ENCODE results near the gene DLG5.

The DLG5 gene

DNA sequence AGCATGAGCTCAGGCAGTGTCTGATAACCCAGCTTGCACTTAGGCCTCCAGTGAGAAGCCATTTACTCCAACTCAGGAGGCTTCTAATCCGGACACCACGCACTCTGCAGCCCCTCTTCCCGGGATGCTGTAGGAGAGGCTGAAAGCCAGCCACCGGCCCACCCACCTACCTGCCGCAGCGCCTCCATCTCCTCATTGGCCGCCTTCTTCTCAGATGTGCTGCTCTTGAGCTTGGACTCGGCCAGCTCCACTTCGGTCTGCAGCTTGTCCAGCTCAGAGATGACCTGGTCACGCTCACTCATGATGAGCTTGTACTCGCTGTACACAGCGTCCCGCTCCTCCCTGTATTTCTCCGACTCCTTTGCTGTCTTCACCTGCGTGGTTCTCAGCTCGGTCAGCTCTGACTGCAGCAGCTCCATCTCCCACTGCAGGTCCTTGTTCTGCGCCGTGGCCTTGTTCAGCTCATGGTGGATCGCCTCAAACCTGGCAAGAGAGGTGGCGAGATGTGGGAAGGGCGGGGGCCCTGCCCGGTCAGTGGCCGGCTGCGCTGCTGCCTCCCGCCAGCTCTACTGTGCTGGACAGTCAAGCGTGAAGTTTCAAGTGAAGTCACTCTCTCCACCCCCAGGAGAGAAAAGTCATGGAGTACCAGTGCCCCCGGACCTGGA, 84.7 kb downstream of the DLG5 start:
- no peak for DNase-seq (ENCODE audit: low read depth)

DNA sequence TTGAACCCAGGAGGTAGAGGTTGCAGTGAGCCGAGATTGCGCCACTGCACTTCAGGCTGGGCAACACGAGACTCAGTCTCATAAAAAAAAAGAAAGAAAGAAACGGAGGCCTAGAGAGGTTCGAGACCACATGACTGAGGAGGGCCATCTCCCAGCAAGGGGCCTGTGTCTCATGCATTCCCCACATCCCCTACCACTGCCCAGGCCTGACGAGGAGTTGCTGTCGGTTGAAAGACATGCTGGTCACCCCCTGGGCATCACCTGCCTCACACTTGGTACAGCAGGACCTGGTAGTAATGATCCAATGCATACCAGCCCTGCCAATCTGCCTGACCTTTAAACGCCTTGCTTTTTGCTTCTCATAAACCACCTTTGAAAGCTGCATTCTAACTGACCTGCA, 85.9 kb downstream of the DLG5 start:
- DNase-seq (ENCODE audit: low read depth): no peak

DNA sequence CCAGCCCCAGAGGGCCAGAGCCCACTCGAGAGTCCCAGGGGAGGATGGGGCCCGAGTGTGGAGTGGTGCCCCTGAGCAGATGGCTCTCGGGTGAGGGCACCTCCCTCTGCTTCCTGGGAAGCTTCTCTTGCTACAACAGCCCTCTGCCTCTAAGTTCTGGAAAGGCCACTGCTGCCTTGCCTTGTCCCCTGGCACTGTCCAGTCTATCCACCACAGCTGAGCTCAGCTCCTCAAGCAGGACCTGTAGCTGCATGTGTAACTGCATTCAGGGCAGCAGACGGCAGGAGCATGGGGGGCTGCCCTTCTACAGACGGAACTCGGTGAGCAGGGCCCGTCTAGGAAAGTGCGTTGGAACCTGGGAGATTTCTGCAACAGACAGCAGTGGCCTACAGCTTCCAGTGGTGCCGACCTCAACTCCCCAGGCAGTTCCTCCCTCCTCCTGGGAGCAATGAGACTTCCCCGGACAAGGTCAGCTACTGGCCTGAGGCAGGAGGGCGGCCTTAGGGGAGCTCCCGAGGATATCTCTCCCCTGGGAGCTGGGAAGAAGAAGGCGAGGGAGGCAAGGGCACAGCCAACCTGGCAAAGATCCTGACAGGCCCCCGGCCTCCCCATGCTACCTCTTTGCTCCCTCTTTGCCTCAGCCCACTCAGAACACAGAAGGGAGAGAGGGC, 88.5 kb downstream of the DLG5 start:
- no peak for DNase-seq (ENCODE audit: low read depth)

DNA sequence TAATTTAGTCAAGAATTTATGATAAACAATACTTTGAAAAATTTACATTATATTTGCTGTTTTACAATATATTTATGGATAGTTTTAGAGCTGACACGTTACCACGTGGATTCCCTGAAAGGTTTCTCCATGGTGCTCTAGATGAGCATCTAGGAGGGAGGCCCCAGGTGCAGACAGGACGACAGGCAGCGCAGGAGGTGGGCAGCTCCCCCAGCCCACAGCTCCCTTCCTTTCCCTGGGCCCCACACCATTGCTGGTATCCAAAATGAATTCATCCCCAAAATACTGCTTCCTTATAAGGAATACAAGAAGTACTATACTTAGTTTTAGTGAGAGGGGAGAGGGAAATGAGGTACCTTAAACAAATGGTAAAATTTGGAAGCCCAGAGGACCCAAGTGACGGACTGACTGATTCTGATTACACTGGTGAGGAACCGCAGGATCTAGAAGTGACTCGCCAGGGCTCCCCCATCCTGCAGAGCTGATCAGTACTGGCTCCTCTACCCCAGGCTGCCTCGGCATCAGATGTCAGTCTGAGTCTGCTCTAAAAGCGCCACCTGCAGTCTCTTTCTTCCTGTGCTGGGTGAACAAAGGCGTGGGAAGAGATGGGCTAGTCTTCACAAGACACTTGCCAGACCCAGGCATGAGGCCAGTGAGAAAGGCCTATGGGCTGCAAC, 89.2 kb downstream of the DLG5 start:
- DNase-seq (ENCODE audit: low read depth): peak; percentile 29

DNA sequence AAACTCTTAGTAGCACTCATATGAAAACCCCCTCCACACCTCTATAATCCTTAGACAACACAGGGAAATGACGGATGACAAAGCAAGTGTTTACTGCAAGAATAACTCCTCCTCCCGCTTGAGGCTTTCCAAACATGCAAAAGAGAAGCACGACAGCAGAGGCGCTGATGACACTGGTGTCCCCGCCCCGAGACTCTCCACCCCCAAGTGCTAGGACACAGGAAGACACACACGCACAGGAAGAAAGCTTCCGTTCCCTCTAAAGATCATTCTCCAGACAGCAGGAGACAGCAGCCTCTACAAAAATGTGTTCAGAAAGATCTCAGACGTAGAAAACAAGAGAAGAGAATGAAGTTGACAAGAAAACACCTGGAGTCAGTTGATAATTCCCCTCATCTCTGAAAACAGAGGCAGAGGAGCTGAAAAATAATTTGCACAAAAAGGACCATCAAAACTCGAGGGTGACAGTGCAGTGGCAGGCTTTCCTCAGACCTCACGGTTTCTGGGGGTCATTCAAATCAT, 90.2 kb downstream of the DLG5 start:
- peak; percentile 36 for DNase-seq (ENCODE audit: low read depth)

DNA sequence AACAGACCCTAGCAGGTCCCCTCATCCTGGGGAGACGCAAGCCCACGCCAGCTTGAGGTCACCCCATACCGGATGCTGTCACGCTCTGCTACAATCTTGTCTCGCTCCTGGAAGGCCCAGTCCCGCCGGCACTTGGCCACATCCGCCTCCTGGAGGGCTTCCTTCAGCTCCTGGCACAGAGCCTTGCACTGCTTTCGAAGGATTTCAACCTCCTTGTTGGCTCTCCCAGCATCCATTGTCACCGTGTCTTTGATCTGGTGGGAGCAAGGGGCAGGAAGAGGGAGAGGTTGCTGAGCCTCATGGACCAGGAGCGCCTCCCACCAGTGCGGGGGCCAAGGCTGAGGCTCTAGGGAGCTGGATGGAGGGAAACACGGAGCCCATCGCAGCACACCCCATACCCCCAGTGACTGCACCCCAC, 90.9 kb downstream of the DLG5 start:
- no peak for DNase-seq (ENCODE audit: low read depth)

DNA sequence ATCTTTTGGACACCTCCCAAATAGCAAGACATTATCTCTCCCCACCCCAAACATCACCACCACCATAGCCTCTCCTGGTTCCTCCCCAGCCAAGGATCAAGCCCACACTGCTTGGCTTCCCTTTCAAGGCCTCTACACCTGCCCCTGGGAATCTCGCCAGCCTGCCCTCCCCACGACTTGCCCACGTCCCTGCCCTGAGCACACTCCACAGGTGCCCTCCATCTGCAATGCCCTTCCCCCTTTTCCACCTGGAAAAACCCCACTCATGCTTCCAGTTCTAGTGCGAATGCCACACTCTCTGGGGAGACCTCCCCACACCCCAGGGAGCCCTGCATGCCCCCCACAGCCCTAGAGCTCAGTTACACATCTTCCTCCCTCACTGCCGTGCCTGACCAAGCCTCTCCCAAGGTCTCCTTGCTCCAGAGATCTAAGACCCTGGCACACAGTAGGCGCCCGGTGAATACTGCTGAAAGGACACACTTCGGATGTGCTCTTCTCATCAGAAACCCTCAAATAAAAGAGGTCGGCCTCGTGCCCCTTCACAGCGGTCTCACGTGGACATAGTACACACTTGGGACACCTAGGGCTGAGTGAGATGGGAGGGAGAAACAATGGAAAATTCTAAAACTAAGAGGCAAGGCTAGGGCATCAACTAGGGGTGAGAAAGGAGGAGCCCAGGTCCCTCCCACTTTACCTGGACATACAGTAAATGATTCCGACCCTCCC, 91.4 kb downstream of the DLG5 start:
- DNase-seq (ENCODE audit: low read depth): no peak

DNA sequence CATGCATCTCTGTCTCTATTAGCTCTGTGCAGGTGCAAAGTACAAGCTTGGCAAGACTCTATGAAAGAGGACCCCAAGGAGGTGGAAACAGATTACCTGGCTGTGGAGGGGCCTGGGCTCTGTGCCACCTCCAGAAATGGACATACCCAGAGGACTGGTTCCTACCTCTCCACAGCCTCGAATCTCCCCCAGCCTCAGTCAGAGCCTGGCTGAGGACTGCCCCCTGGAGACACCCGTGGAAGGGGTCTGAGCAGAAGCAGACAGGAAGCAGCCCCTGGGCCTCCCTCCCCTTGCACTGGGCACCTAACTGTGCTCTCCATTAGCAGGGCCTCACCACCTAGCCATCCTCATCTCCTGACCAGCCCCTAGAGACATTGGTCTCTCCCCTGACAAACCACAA, 92.0 kb downstream of the DLG5 start:
- DNase-seq (ENCODE audit: low read depth): no peak

DNA sequence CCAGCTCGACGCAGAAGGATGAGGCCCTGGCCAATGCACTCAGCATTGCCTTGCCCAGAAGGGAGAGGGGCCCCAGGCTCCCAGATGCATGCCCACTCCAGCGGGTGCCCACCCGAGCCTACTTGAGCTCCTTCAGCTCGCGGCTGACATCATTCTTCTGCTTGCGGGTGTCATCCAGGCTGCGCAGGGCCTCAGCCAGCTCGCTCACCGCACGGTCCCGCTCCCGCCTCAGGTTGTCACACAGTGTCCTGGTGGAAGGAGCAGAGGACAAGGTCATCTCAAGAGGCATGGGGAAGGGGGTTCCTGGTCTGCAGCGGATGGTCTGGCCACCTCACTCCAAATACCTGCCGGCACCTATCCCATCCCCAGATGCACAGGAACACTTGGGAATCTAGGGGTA, 92.8 kb downstream of the DLG5 start:
- no peak for DNase-seq (ENCODE audit: low read depth)

DNA sequence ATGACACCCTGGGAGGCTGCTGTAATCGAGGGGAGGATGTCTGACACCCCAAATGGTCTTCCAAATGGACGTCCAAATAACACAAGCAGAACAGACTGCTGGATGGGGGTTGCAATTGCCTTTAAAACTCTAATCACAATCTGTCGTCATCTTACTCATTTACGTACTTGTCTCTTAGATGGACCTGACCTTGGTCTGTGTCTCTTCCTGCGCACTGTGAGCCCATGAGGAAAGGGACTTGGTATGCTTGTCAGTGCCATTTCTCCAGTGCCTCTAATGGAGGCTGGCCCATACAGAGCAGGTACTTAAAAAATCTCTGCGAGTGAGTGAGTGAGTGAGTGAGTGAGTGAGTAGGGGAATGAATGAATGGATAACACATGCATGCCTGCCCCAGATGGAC, 93.3 kb downstream of the DLG5 start:
- DNase-seq (ENCODE audit: low read depth): no peak

DNA sequence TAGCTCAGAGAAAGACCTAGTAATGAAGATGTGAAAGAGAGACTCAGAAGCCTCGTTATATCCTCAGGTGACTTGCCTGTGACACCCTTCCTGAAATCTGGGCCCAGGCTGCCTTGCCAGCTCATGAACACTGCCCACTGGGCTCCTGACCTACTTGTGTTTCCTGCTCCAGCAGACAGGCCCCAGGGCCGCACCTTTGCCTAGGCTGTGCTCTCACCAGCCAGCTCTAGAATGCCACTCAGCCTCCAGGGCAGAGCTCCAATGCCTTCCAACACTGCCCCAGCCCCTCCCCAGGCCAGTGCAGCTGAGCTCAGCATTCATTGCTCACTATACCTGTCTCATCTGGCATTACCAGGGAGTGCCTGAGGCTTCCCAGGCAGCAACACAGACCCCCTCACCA, 94.3 kb downstream of the DLG5 start:
- DNase-seq (ENCODE audit: low read depth): no peak

DNA sequence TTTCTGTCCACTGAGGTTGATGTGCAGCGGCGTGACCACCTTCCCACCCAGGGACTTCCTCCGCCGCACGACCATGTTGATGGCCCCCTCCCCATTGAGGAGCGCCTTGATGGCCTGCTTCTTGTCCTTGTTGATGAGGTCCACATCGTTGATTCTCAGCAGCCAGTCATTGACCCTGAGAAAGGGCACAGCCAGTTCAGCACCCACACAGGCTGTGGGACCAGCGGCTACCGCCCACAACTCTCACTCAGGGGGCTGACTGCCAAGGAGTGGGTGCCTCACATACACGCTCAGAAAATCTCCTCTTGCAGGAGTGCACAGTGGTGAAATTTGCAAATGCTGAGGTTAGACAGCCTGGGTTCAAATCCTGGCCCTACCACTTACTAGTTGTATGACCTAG, 97.2 kb downstream of the DLG5 start:
- DNase-seq (ENCODE audit: low read depth): no peak

DNA sequence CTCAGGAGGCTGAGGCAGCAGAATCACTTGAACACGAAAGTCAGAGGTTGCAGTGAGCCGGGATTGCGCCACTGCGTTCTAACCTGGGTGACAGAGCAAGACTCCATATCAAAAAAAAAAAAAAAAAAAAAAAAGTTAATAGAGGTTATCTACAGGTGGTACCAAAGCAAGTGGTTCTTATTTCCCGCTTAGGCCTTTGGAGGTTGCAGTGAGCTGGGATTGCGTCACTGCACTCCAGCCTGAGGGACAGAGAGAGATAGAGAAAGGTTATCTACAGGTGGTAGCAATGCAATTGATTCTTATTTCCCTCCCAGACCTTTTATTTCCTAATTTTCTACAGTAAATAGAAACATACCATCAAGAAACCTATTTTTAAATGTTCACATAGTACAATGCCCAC, 98.2 kb downstream of the DLG5 start:
- DNase-seq (ENCODE audit: low read depth): no peak

DNA sequence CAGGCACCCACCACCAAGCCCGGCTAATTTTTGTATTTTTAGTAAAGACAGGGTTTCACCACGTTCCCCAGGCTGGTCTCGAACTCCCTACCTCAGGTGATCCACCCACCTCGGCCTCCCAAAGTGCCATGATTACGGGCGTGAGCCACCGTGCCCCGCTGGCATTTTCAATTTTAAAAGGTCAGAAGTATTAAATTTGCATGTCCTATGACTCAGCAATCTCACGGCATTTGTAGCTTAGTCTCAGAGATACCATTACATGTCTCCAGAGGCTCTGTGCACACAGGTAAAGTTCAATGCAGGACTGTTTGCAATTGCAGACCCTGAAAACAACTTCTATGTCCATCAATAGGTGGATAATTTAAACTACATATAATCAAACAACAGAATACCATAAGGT, 99.2 kb downstream of the DLG5 start:
- no peak for DNase-seq (ENCODE audit: low read depth)

DNA sequence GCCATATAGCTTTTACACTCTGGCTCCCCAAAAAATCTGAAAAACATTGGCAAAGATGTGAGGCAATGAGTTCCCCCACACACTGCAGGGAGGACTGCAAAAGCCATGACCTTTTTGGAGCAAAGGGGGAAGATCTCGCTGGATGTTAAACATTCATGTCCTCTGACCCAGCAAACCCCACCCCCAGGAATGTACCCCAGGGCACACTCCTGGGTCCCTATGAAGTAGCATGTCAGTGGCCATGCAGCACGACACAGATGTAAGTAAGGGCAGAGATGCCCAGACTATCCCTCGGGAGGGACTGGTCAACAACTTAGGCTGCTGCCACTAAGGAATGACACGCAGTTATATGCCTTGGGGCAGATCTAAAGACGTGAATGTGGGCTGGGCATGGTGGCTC, 100.6 kb downstream of the DLG5 start:
- DNase-seq (ENCODE audit: low read depth): no peak

DNA sequence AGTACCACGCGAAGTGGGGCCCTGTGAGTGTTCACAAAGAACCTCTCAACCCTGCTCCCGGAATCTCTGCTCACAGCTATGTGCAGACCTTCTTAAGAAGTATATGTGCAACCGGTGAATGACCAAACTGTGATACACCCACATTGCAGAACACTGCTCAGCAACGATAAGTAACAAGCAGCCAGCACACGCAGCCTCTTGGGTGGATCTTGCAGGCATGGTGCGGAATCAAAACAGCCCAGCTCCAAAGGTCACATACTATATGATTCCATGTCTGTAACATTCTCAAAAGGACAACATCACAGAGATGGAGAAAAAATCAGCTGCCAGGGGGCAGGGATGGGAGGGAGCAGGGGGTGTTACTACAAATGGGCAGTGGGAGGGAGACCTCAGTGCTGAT, 101.6 kb downstream of the DLG5 start:
- no peak for DNase-seq (ENCODE audit: low read depth)

DNA sequence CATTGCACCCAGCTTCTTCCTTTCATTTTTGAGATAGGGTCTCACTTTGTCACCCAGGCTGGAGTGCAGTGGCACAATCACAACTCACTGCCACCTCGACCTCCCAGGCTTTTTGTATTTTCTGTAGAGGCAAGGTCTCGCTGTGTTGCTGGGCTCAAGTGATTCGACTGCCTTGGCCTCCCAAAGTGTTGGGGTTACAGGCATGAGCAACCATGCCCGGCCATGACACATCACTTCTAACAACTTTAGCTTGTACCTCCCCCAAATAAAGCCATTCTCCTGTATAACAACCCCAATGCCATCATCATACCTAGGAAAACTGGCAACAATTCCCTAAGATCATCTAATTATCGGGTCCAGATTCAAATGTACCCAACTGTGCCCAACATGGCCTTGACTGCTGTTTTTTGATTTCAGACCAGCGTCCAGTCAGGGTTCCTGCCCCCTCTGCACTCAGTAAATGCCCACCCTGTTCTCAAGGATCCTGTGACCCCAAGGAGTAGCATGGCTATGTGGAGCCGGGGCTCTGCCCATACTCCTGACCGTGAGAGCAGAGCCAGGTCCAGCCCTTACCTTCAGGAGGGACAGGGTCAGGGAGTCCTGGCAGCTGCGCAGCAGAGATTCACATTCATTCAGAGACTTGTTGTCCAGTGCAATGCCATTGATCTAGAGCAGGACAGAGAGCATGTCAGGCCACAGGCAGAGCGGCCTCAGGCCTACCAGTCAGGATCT, 102.6 kb downstream of the DLG5 start:
- DNase-seq (ENCODE audit: low read depth): no peak

DNA sequence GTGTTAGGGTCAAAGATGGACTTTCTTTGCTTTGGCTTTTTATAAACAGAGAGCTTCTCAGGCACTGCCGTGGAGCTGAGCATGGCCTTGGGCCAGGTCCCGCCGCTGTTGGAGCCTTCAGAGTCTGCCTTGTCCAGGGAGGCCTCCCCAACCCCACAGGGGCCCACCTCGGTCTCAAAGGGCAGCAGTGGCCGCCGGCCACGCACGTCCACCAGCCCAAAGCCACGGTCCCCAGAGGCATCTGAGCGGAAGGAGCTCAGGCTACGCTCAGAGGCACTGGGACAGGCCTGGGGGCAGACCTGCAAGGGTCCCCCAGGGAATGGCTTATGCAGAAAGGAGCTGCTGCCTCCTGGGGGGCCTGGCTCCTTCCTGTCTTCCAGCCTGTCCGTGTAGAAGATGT, 105.0 kb downstream of the DLG5 start:
- DNase-seq (ENCODE audit: low read depth): no peak

DNA sequence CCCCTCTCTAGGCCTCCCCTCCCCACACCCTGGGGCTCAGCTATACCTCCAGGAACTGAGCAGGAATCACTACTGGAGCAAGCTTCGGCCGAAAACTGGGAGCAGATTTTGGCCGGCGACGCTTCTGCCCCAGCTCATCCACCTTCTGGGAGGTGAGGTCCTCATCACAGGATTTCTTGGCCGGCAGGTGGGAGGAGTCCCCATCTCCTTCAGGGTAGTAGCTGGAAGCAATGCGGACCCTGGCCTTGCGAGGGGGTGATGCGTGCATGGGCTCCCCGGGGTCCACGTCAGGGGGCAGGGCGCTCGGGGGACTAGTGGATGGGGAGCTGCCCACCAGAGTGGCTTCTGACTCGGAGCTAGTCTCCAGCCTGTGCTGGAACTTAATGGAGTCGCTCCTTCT, 105.5 kb downstream of the DLG5 start:
- DNase-seq (ENCODE audit: low read depth): no peak

DNA sequence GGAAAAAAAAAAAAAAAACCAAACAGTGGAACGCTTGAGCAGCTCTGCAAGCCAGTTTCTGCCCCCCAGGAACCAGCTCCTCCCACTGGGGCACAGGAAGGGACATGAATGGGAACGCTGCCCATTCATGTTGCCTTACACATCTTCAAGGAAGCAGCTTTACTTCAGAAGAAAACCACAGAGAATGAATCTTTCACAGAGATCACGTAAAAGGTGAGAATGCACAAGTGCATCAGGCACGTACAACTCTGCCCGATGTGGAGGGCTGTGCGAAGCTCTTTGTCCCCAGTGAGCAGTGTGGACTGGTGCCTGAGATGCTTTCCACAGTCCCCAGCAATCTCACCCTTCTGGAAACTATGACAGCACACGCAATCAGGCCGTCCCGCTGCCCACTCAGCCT, 106.2 kb downstream of the DLG5 start:
- DNase-seq (ENCODE audit: low read depth): no peak

DNA sequence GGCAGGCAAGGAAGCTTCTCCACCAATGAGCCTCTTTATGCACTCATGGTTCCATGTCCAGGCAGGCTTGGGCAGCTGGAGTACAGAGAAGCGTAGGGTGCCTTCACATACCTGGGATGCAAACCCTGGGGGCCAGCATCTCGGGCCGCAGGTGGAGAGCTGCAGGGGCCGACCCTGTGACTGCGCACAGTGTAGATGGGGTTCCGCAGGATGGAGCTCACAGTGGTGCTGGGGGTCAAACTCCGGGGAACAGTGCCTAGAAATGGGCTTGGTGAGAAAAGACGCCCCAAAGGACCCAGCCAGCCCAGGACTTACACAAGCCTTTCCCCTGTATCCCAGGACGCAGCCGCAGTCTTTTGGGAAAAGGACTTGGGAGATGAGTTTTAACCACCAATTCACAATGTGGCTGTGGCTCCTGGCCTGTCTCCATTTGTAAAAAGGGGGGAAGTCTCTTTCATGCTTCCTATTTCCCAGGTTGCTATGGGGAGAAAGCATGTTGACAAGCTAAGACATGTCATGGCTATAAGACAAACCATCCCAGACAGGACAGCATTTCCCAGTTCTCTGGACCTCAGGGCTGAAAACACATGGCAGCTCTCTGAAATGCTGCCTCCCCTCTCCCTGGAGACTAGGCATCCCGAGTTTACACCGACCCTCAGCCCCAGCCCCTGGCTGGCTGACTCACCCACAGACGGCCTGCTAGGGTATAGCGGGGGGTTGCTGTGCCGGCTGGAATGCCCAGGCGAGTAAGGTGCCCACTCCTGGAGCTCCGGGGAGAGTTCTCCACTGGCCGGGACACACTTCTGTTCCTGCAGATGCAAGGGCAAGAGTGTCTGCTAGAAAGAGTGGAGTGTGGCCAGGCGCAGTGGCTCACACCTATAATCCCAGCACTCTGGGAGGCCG, 107.1 kb downstream of the DLG5 start:
- DNase-seq (ENCODE audit: low read depth): no peak

Measured in stimulated activated CD8-positive, alpha-beta memory T cell treated with anti-CD3 and anti-CD28 coated beads, Interleukin-12 subunit alpha, Interleukin-12 subunit beta, amount 100 ng/mL, for 4 hours (primary cell).